T-helper 2 cell (primary cell): ENCODE data around the gene UBL5.
"Not testable (repeated sequence)": the region's sequence is repeated elsewhere in the genome, so short reads cannot be mapped to it uniquely, and the experiment has no call there.

ENCODE experiments used
- DNase-seq, 5 experiments: peaks; one replicate each; pipeline versions ENCODE4 v3.0.0 to v3.0.0-alpha.2; 2012 to 2022

The UBL5 gene

DNA sequence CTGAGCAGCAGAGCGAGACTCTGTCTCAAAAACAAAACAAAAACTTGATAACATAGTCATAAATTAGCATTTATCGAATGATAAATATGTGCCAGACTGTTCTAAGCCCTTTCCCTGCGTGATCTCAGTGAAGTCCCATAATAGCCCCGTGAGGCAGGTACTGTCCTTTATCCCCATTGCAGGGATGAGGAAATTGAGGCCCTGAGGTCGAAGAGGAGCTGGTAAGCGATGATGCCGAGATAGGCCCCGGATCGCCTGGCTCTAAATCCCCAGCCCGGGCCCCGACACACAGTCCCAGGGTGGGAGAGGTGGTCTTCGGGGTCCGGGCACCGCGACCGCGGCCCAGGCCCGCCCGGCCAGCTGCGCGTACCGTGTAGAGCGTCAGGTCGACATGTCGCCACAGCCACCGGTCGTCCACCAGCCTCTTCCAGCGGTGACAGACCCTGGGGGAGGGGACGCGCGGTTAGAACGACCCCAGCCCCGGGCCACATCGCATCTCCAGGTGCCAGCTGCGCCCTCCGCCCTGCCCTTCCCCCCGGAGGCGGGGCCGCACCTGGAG lies 9.5 kb upstream of the UBL5 start:
- no peak for DNase-seq

GRCh38 chr19:9818734-9819595 lies 8.8 kb upstream of the UBL5 start, which contains the start of gene FBXL12:
Gene FBXL12, minus strand, starts transcription at chr19:9819079. Its CDS starts 266 bp downstream, at chr19:9818813.
- peak; percentile 99 to 100 (median 100) for DNase-seq

- DNase-seq, result no peak
Observed at GRCh38 chr19:9819596-9819909, 8.2 kb upstream of the UBL5 start.

DNA sequence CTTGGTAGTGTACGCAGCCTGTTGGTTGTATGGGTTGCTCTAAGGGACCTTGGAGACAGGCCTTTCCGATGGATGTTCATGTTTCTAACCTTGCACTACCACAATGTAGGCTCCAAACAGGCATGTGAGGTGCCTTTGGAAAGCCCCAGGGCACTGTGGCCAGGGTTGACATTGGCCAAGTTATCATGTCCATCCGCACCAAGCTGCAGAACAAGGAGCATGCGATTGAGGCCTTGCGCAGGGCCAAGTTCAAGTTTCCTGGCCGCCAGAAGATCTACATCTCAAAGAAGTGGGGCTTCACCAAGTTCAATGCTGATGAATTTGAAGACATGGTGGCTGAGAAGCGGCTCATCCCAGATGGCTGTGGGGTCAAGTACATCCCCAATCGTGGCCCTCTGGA lies 7.7 kb upstream of the UBL5 start:
- DNase-seq, result not testable (repeated sequence)

GRCh38 chr19:9823816-9824215 lies 3.9 kb upstream of the UBL5 start:
- no peak for DNase-seq

DNA sequence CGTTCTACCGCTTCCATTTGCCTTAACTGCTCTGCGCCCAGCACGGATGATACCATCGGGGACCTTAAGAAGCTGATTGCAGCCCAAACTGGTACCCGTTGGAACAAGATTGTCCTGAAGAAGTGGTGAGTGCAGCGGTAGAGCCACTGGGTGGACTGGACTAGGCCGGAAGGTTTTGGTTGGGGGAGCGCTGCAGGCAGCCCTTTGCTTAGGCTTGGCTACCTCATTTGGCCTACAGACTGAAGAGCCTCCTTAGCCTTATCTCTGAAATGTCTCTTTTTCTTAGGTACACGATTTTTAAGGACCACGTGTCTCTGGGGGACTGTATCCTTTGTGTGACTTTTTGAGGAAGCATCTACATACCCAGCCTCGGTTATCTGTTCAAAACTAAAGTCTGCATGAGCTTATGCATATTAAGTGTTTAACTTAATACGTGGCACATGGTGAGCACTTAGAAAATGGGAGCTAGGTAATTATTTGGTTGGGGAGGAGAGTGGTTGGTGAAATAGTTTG lies 889 bp downstream of the UBL5 start:
- no peak for DNase-seq

- no peak for DNase-seq
Observed at GRCh38 chr19:9834307-9834725, 6.6 kb downstream of the UBL5 start.

GRCh38 chr19:9834726-9835506 lies 7.2 kb downstream of the UBL5 start, which contains the start of gene PIN1:
Gene PIN1, plus strand, starts transcription at chr19:9835318. Its CDS starts 27 bp downstream, at chr19:9835345.
- DNase-seq, result peak; percentile 99

DNA sequence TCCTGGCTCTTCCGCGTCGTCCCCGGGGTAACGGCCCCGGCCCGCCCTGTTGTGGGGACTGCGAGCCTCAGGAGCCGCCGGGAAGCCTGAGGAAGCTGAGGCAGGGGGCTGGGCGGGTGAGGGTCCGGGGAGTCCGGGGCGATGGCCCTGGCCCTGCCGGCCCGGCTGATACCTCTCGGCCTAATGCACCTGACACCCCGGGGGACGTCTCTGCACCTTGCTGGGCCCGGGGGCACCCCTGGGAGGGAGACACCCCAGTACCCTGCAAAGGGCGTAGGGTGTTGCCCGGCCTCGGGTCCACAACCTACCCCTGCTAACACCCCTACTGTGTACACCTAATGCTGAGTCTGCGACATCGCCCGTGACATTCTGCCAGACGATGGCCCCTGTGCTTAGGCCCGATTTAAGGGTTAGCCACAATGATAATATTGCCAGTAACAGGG lies 7.8 kb downstream of the UBL5 start:
- no peak for DNase-seq

GRCh38 chr19:9836021-9836420 lies 8.3 kb downstream of the UBL5 start:
- no peak for DNase-seq

DNA sequence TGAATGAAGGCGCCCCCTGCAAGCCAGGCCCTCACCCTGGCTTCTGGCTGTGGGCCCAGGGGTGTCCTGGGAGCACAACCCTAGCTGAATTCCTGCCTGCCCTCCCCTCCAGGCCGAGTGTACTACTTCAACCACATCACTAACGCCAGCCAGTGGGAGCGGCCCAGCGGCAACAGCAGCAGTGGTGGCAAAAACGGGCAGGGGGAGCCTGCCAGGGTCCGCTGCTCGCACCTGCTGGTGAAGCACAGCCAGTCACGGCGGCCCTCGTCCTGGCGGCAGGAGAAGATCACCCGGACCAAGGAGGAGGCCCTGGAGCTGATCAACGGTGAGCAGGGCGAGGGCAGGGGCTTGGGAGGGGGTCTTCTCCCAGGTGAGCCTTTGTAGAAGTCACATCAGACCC lies 10.6 kb downstream of the UBL5 start:
- DNase-seq, result no peak

- DNase-seq, result no peak
Observed at GRCh38 chr19:9839415-9839814, 11.7 kb downstream of the UBL5 start.

GRCh38 chr19:9842834-9843625 lies 15.3 kb downstream of the UBL5 start:
- DNase-seq, result no peak

DNA sequence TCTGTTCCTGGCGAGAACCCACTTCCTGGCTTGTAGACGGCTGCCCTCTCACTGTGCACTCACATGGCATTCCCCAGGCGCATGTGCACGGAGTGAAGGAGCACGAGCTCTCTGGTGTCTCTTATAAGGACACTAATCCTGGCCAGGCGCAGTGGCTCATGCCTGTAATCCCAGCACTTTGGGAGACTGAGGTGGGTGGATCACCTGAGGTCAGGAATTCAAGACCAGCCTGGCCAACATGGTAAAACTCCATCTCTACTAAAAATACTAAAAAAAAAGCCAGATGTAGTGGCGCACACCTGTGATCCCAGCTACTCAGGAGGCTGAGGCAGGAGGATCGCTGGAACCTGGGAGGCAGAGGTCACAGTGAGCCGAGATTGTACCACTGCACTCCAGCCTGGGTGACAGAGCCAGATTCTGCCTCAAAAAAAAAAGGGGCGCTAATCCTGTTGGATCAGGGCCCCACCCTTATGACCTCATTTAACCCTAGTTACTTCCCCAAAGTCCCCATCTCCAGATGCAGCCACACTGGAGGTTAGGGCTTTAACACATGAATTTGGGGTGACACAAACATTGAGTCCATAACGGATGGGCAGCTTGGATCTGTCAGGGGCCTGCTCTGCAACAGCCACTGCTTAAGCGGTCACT lies 16.0 kb downstream of the UBL5 start:
- DNase-seq, result not testable (repeated sequence)

DNA sequence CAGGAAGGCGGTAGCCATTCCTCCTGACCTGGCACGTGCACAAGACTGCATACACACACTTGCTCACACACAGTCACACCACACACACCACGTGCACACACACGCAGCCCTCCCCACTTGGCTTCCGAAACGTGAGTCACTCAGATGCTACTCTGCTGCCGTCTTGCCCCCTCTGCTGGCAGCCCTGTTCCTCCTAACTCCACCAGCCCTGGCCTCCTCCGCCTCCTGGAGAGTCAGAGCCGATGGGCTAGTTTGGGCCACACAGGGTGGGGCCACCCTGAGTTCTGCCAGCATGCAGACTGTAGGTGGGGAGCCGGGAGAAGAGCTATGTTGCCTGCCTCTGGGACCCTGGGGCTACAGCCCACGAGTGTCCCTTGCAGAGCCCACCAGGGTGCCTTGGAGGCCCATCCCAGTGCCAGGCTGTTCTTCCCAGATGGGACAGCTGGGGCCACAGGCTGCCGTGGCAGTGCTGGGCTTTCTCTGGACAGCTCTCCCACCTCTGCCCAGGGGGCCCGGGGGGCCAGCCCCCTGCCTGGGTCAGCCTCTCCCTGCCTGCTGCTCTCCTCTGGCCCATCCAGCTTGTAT lies 19.5 kb downstream of the UBL5 start:
- peak in 2 of 5 experiments; percentile 26 to 66 for DNase-seq

- DNase-seq, result peak in 1 of 5 experiments; percentile 43
Observed at GRCh38 chr19:9848060-9848459, 20.3 kb downstream of the UBL5 start.

DNA sequence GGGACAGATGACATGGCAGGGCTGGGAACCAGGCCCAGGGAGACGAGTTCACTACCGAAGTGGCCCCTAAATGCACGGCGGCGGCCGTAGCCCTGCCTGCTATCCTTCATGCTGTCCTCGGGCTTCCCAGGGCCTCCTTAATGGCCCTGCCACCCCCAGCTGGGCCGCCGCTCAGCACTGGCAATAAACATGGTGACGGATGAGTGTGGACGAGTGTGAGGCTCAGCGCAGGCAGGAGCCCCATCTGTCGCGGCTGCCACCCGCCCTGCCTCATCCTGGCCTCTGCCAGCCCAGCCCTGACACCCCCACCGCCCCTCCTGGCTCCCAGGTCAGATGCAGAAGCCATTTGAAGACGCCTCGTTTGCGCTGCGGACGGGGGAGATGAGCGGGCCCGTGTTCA lies 21.0 kb downstream of the UBL5 start:
- no peak for DNase-seq

- no peak for DNase-seq
Observed at GRCh38 chr19:9849791-9850190, 22.1 kb downstream of the UBL5 start.

DNA sequence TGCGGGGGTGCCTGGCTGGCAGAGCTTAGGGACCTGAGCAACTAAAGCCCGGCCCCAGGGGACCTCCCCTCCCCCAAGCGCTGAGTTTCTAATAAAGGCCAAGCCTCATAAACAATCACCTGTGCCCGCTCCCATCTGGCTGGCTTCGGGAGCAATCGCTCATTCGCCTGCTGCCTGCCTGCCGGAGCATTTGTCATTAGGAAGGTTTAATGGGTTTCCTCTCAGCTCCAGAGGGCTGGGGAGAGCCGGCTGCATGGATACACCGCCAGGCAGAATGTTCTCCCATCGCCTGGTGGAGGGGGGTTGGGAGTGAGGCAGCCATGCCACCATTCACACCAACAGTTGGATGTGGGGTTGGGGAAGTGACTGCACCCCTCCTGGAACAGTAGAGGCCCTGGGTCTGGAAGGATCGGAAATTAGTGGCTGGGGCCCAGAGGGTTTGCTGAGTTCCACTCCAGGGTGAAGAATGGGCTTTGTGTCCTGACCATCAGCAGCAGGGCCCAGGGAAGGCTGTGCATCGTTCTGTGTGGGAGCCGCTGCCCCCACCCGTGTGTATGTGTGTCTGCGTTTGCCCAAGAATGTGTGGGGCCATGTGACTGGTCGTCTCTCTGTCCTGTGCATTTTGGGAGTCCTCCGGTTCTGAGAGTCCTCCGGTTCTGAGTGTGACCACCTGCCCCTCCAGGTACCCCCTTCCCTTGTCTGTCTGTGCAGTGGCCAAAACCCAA lies 22.7 kb downstream of the UBL5 start:
- DNase-seq, result no peak

DNA sequence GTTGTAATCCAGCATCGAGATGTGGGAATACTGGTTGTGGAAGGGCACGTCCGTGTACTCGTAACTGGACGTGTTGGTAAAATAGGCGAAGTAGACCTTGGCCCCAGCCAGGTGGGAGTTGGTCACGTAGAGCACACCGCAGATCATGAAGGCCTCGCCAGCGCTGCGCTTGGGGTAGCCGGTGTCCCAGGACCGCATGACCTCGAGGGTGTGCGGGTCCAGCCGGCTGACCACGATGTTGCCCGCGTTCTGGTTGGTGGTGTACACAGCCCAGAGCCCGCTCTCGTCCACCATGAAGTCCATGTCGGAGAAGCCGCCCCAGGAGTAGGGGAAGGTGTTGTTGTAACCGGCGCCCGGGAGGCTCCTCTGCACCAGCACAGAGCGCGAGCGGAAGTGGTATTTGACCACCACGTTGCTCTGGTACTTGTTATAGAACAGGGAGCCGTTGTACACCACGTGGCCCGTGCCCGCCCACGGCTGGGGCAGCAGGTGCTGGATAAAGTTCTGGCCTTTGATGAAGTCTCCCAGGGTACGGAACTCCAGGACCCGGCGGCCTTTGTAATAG lies 26.6 kb downstream of the UBL5 start:
- no peak for DNase-seq
